ENCODE data around the gene ZNF91. TPM values are rescaled to one million over a fixed set of nuclear protein-coding genes. Genes with fewer than 3 reads are reported as not detected.
"Not testable (repeated sequence)": the region's sequence is repeated elsewhere in the genome, so short reads cannot be mapped to it uniquely, and the experiment has no call there.

Gene ZNF91
- polyA plus RNA-seq, 6 donors from 2014 or later: 17.6 to 48.5 (median 40.6) TPM

DNA sequence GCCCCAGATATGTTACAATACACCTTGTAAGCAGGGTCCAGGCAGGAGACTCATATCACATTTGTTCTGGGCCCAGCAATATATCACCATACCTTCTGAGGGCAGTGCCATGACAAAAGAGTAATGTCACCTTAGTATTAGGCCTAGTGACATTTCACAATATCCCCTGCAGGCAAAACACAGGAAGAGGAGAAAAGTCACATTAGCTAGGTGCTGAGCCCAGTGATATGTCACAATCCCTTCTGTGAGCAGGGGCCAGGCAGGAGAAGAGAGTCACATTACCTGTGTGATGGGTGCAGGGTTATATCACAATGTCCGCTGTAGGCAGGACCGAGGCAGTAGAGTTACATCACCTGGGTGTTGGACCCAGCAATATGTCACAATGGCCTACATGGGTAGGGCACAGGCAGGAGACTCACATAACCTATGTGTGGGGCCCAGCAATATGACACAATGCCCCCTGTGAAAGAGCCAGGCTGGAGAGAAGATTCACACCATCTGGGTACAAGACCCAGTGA, 12.4 kb upstream of the ZNF91 start:
- no peak for DNase-seq
- H3K4me1 Mint-ChIP-seq: peaks cover 0 to 6% (median 0%) of the 10 kb centered on the region in 3 donors
- no peaks in the 10 kb centered on the region for H3K27me3 Mint-ChIP-seq
- ATAC-seq (ENCODE audit: low read depth in 2 of 2): no peak
- peaks cover 0 to 5% (median 0%) of the 10 kb centered on the region in 7 donors for H3K9me3 Mint-ChIP-seq
- H3K27ac Mint-ChIP-seq: no peak overlapping the region
- no peaks in the 10 kb centered on the region for H3K36me3 Mint-ChIP-seq
- H3K4me3 Mint-ChIP-seq: no peak overlapping the region

DNA sequence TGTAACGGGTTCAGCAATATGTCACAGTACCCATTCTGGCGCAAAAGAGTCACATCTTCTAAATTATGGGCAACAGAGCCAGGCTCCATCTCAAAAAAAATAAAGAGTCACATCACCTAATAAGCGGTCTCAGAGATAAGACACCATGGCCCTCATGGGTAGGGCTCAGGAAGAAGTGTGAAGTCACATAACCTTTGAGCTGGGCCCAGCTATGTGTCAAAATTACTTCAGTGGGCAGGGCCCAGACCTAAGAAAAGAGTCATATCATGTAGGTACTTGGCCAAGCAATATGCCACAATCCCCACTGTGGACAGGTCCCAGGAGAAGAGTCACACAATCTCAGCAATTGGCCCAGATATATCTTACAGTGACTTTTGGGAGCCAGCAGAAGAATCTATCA, 11.4 kb upstream of the ZNF91 start:
- H3K9me3 Mint-ChIP-seq: peaks cover 0 to 5% (median 0%) of the 10 kb centered on the region in 7 donors
- no peaks in the 10 kb centered on the region for H3K36me3 Mint-ChIP-seq
- no peak overlapping the region for H3K4me3 Mint-ChIP-seq
- peak overlapping the region in 1 of 6 donors; percentile 54 for H3K27ac Mint-ChIP-seq
- DNase-seq: no peak
- ATAC-seq (ENCODE audit: low read depth in 2 of 2): no peak
- peaks cover 0 to 4% (median 0%) of the 10 kb centered on the region in 3 donors for H3K27me3 Mint-ChIP-seq
- peaks cover 0 to 6% (median 0%) of the 10 kb centered on the region in 3 donors for H3K4me1 Mint-ChIP-seq

DNA sequence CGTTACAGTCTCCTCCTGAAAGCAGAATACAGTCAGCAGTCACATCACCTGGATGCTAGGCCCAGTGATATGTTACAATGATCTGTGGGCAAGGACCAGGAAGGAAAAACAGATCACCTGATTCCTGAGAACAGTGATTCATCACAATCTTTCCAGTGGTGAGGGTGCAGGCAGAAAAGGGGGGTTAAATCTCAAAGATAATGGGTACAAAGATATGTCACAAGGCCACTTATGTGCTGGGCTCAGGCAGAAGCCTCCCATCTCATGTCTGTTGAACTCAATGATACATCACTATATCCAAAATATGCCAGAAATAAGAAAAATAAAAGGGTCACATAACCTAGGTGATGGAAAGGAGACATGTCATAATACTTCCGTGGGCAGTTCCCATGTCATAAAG, 10.8 kb upstream of the ZNF91 start:
- Mint-ChIP-seq H3K36me3 (no peaks in the 10 kb centered on the region), H3K4me3 (no peak overlapping the region), H3K4me1 (peaks cover 0 to 6% (median 0%) of the 10 kb centered on the region in 3 donors), H3K27ac (peak overlapping the region in 1 of 6 donors; percentile 19), H3K27me3 (peaks cover 0 to 4% (median 0%) of the 10 kb centered on the region in 3 donors), H3K9me3 (peaks cover 0 to 5% (median 0%) of the 10 kb centered on the region in 7 donors)
- DNase-seq (no peak), ATAC-seq (ENCODE audit: low read depth in 2 of 2) (no peak)

DNA sequence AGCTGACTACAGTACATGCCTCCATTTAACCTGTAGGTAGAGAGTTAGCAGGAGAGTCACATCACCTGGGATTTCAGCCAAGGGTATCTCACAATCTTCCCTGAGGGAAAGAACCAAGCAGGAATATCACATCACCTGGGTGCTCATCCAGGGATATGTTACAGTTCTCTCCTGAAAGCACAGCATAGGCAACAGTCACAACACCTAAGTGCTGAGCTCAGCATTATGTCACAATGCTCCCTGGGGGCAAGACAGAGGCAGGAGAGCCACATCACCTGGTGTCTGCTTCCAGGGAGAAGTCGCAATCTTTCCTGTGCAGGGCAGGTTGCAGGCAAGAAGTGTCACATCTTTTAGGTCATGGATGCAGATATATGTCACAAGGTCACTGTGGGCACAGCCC, 9.4 kb upstream of the ZNF91 start:
- H3K27ac Mint-ChIP-seq: no peak overlapping the region
- DNase-seq (no peak), ATAC-seq (ENCODE audit: low read depth in 2 of 2) (no peak)
- peaks cover 0 to 4% (median 0%) of the 10 kb centered on the region in 3 donors for H3K27me3 Mint-ChIP-seq
- no peak overlapping the region for H3K4me3 Mint-ChIP-seq
- H3K4me1 Mint-ChIP-seq: peaks cover 0 to 6% (median 0%) of the 10 kb centered on the region in 3 donors
- no peaks in the 10 kb centered on the region for H3K36me3 Mint-ChIP-seq
- peaks cover 0 to 5% (median 0%) of the 10 kb centered on the region in 7 donors for H3K9me3 Mint-ChIP-seq

DNA sequence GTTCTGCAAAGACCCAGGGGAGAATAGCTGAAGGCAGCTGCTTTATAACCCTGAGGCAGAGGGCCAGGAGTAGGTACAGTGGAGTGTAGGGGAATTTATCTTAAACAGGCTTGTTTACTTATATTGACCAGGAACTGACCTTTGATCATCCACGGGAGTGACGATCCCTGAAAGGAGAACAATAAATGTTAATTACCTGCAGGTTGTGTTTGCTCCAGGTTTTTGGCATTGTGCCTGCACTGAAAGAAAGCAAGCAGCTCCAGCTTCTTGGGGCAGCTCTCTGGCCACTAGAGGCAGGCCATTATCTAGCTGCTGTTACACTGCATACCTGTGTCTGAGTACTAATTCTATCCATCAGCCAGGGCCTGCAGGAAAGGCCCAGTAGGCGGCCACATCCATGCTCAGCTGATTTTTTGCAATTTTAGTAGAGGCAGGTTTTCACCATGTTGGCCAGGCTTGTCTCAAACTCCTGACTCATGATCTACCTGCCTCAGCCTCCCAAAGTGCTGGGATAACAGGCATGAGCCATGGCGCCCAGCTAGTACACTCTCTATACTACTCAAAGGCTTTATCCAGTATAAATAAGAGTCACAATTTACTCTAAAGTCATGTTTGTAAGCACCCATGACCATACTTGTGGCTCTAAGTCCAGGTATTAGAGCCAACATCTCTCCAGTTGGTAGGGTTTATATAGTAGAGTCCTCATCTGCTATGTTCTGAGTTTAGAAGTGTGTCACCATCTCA, 8.5 kb upstream of the ZNF91 start:
- H3K4me3 Mint-ChIP-seq: no peak overlapping the region
- no peak for ATAC-seq (ENCODE audit: low read depth in 2 of 2)

DNA sequence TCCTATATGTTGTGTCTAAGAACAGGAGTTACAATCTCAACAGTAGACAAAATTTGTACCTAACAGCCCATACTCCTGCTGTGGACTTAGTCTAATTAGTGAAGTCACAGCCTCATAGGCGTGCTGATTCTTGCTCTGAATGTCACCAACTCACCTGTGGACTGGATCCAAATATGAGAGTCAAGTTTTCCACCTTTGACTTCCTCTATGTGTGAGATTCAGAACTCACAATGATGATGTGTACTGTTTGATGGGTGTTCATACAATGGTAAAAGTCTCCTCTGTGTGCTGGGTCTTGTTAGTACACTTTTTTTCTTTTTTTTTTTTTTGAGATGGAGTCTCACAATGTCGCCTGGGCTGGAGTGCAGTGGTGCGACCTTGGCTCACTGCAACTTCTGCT, 7.8 kb upstream of the ZNF91 start:
- peaks cover 0 to 4% (median 0%) of the 10 kb centered on the region in 3 donors for H3K27me3 Mint-ChIP-seq
- ATAC-seq (ENCODE audit: low read depth in 2 of 2): no peak
- H3K4me3 Mint-ChIP-seq: no peak overlapping the region
- H3K27ac Mint-ChIP-seq: no peak overlapping the region
- no peak for DNase-seq
- H3K36me3 Mint-ChIP-seq: no peaks in the 10 kb centered on the region
- H3K9me3 Mint-ChIP-seq: peaks cover 0 to 9% (median 0%) of the 10 kb centered on the region in 7 donors
- no peaks in the 10 kb centered on the region for H3K4me1 Mint-ChIP-seq

More for the DNA sequence above, 8.5 kb upstream of the ZNF91 start:
- no peaks in the 10 kb centered on the region for H3K36me3 Mint-ChIP-seq
- DNase-seq: no peak
- H3K9me3 Mint-ChIP-seq: peaks cover 0 to 9% (median 0%) of the 10 kb centered on the region in 7 donors
- H3K27me3 Mint-ChIP-seq: peaks cover 0 to 4% (median 0%) of the 10 kb centered on the region in 3 donors
- H3K4me1 Mint-ChIP-seq: no peaks in the 10 kb centered on the region
- H3K27ac Mint-ChIP-seq: no peak overlapping the region

DNA sequence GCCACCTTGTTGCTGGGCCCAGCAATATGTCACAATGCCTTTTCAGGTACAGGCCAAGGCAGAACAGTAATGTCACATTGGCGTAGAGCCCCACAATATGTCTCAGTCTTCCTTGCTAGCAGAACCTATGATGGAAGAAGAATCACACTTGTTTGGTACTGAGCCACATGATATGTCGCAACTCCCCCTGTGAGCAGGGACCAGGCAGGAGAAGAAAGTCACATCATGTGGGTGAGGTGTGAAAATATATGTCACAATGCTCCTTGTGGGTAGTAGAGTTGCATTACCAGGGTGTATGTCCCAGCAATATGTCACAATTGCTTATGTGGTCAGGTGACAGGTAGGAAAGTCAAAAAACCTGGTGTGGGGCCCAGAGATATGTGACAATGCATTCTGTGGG, 7.1 kb upstream of the ZNF91 start:
- Mint-ChIP-seq H3K36me3 (no peaks in the 10 kb centered on the region), H3K4me1 (peaks cover 0 to 2% (median 0%) of the 10 kb centered on the region in 3 donors), H3K9me3 (peaks cover 0 to 9% (median 0%) of the 10 kb centered on the region in 7 donors), H3K4me3 (no peak overlapping the region), H3K27me3 (peaks cover 0 to 4% (median 0%) of the 10 kb centered on the region in 3 donors), H3K27ac (peak overlapping the region in 1 of 6 donors; percentile 26)
- ATAC-seq (ENCODE audit: low read depth in 2 of 2): no peak
- DNase-seq: no peak

DNA sequence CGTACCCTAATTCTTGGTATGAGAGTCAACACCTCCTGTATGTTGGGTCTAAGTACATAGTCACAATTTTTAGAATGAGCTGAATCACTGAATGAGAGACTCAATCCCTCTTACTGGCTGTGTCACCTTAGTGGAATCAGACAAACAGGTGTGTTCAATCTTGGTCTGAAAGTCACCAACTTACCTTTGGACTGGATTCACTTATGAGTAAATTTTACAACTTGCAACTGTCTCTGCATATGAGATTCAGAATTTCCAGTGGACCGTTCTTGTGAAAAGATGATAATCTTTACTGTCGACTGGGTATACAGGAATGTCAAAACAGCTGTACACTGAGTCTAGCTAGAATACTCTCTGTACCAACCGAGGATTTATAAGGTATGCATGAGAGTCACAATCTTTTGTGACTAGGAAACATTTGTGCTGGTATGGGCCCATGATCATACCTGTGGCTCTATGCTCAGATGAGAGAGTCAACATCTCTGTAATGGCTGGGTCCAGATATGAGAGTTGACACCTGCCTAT, 5.9 kb upstream of the ZNF91 start:
- ATAC-seq (ENCODE audit: low read depth in 2 of 2) (no peak), DNase-seq (no peak)
- Mint-ChIP-seq H3K9me3 (peaks cover 0 to 8% (median 0%) of the 10 kb centered on the region in 7 donors), H3K36me3 (no peaks in the 10 kb centered on the region), H3K27me3 (peaks cover 0 to 4% (median 0%) of the 10 kb centered on the region in 3 donors), H3K27ac (no peak overlapping the region), H3K4me1 (peaks cover 0 to 4% (median 0%) of the 10 kb centered on the region in 3 donors), H3K4me3 (no peak overlapping the region)

DNA sequence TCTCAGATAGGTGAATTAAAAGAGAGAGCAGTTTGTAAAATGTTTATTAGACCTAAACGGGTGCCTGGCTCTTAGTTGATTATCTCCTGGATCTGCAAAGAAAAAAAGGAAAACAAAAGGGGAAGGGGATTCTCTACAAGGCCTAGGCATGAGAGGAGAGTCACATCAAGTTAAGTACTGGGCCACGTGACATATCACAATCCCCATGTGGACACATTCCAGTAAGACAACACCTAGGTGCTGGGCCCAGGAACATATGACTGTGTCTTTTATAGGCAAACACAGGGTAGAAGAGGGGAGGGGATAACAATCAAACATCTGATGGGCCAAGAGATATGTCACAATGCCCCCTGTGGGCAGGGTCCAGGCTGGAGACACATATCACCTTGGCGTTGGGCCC, 4.2 kb upstream of the ZNF91 start:
- H3K27ac Mint-ChIP-seq: no peak overlapping the region
- no peak overlapping the region for H3K4me3 Mint-ChIP-seq
- peaks cover 0 to 4% (median 0%) of the 10 kb centered on the region in 7 donors for H3K9me3 Mint-ChIP-seq
- H3K36me3 Mint-ChIP-seq: no peaks in the 10 kb centered on the region
- DNase-seq (no peak), ATAC-seq (ENCODE audit: low read depth in 2 of 2) (no peak)
- peaks cover 0 to 16% (median 0%) of the 10 kb centered on the region in 3 donors for H3K4me1 Mint-ChIP-seq
- peaks cover 0 to 4% (median 0%) of the 10 kb centered on the region in 3 donors for H3K27me3 Mint-ChIP-seq

DNA sequence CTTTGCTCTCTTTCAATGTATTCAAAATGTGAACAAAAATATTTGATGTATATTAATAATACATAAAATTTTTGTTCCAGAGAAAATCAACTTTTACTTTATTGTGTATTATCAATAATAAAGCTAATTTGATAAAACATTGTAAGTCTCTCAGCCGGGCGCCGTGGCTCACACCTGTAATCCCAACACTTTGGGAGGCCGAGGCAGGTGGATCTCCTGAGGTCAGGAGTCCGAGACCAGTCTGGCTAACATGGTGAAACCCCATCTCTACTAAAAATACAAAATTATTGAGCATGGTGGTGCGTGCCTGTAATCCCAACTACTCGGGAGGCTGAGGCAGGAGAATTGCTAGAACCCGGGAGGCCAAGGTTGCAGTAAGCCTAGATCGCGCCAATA, 449 bp upstream of the ZNF91 start:
- ATAC-seq (ENCODE audit: low read depth in 2 of 2): not testable (repeated sequence)

DNA sequence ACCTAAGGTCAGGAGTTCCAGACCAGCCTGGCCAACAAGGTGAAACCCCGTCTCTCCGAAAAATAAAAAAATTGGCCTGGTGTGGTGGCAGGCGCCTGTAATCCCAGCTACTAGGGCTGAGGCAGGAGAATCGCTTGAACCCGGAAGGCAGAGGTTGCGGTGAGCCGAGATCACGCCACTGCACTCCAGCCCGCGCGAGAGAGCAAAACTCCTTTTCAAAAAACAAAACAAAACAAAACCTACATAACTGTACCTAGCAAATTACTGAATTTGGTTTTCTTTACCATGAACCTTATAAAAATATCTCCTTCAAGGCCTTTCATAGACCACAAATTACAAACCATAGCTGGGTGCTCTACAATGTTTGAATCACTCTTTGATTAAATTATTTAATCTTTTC, 760 bp downstream of the ZNF91 start:
- ATAC-seq (ENCODE audit: low read depth in 2 of 2): peak in 1 of 2 donors; percentile 10
- Mint-ChIP-seq H3K27me3 (no peaks in the 10 kb centered on the region), H3K4me1 (peaks cover 20 to 62% (median 35%) of the 10 kb centered on the region in 3 donors)

More for the DNA sequence above, 449 bp upstream of the ZNF91 start:
- DNase-seq, H3K9me3 Mint-ChIP-seq, H3K27me3 Mint-ChIP-seq, H3K36me3 Mint-ChIP-seq: not testable (repeated sequence)
- peaks cover 16 to 51% (median 29%) of the 10 kb centered on the region in 3 donors for H3K4me1 Mint-ChIP-seq
- peak overlapping the region in 7 of 8 donors; percentile 45 to 100 (median 99) for H3K4me3 Mint-ChIP-seq
- peak overlapping the region in 5 of 6 donors; percentile 97 to 99 (median 99) for H3K27ac Mint-ChIP-seq

DNA sequence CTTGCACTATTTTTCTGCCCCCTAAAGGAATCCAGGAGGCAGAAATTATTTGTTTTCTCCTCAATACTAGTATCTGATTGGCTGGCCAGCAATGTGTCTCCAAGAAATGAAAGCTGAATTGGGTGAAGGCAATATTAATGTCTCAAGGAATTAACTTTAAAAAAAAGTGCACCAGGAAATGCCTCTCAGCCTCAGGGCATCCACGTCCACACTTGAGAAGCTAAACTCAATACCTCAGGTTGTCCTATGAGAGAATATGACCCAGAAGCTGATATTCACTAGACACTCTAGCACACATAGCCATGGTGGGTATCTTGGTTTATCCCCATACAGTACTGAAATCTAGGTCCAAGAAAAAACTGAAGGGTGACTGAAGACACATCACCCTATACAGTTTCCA, 2.1 kb downstream of the ZNF91 start:
- Mint-ChIP-seq H3K27ac (peak overlapping the region in 4 of 6 donors; percentile 40 to 99 (median 94)), H3K36me3 (peaks cover 8 to 17% of the 10 kb centered on the region in 2 donors), H3K9me3 (peaks cover 0 to 6% (median 0%) of the 10 kb centered on the region in 7 donors)

More for the DNA sequence above, 760 bp downstream of the ZNF91 start:
- peak; percentile 15 for DNase-seq
- H3K27ac Mint-ChIP-seq: peak overlapping the region; percentile 97 to 99 (median 99)
- H3K4me3 Mint-ChIP-seq: peak overlapping the region; percentile 96 to 100 (median 99)
- H3K36me3 Mint-ChIP-seq: peaks cover 6 to 8% of the 10 kb centered on the region in 2 donors
- H3K9me3 Mint-ChIP-seq: peaks cover 0 to 4% (median under 1%) of the 10 kb centered on the region in 7 donors

DNA sequence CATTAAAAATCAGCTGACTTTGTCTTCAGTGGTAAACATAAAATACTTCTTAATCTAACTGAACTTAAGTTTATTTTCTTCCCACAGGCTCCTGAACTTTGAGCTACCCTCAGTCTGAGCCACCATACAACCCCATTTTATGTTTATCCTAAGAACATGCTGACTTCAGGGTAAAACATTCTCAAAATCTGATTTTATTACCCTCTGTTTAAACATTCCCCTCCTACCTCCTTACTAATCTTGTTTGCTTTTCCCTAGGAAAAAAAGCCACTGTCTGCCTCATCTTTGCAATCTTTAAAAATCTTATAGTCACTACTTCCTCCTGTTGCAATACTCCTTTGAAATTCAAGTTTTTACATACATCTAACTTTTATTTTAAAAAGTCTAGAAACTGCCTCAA, 4.0 kb downstream of the ZNF91 start:
- Mint-ChIP-seq H3K27ac (peak overlapping the region in 5 of 6 donors; percentile 9 to 65 (median 22)), H3K9me3 (peaks cover 0 to 16% (median 8%) of the 10 kb centered on the region in 7 donors), H3K27me3 (no peaks in the 10 kb centered on the region), H3K36me3 (peaks cover 8 to 25% of the 10 kb centered on the region in 2 donors), H3K4me1 (peaks cover 23 to 88% (median 57%) of the 10 kb centered on the region in 3 donors), H3K4me3 (peak overlapping the region in 2 of 8 donors; percentile 57 to 71)
- no peak for ATAC-seq (ENCODE audit: low read depth in 2 of 2)
- DNase-seq: no peak

More for the DNA sequence above, 2.1 kb downstream of the ZNF91 start:
- Mint-ChIP-seq H3K27me3 (no peaks in the 10 kb centered on the region), H3K4me1 (peaks cover 23 to 75% (median 46%) of the 10 kb centered on the region in 3 donors), H3K4me3 (peak overlapping the region; percentile 83 to 100 (median 99))
- DNase-seq (no peak), ATAC-seq (ENCODE audit: low read depth in 2 of 2) (no peak)
